Fibroblast of skin of back (primary cell): Measurements from ENCODE around the gene TMEM169. TPM values are rescaled to one million over a fixed set of nuclear protein-coding genes. Genes with fewer than 3 reads are reported as not detected.
A peak's percentile ranks its signal among the peaks of the same experiment; 100 is the strongest.

Source experiments
- DNase-seq: peaks from one replicate; pipeline ENCODE4 v3.0.0-alpha.2; 2013
- polyA plus RNA-seq, 2 experiments: library from polyadenylated mRNA; unstranded; fragments of 120-200 nt; gene quantifications; one replicate each; pipeline ENCODE4 v1.2.1, GENCODE V29; 2013; ENCODE audit not compliant: insufficient read length in 2 of 2

TMEM169 gene
- polyA plus RNA-seq (2013, experiment 1 of 2; ENCODE audit: insufficient read length): 0.65 TPM
- 1.2 TPM for polyA plus RNA-seq (2013, experiment 2 of 2; ENCODE audit: insufficient read length)

- DNase-seq: peak; percentile 67
Measured at GRCh38 chr2:216081487-216082116, at the start of gene TMEM169, which contains the start of gene PECR. TMEM169 (plus strand) TSS chr2:216081919; CDS start chr2:216095964, 14,045 bp downstream. PECR (minus strand) TSS chr2:216081809; CDS start chr2:216081741, 68 bp downstream.

GRCh38 chr2:216031960-216032689 is 49.6 kb upstream of the TMEM169 start:
- peak; percentile 90 for DNase-seq

GRCh38 chr2:216033403-216033802 is 48.3 kb upstream of the TMEM169 start:
- no peak for DNase-seq

GRCh38 chr2:216034065-216034464 is 47.7 kb upstream of the TMEM169 start:
- DNase-seq: peak; percentile 67

- DNase-seq: no peak
Measured at GRCh38 chr2:216039918-216040317, 41.8 kb upstream of the TMEM169 start.

- no peak for DNase-seq
Measured at GRCh38 chr2:216041438-216041837, 40.3 kb upstream of the TMEM169 start.

GRCh38 chr2:216043949-216044348 is 37.8 kb upstream of the TMEM169 start:
- no peak for DNase-seq

- DNase-seq: no peak
Measured at GRCh38 chr2:216044883-216045486, 36.7 kb upstream of the TMEM169 start.

- no peak for DNase-seq
Measured at GRCh38 chr2:216047397-216047796, 34.3 kb upstream of the TMEM169 start.

GRCh38 chr2:216049452-216049851 is 32.3 kb upstream of the TMEM169 start:
- no peak for DNase-seq

GRCh38 chr2:216051350-216051749 is 30.4 kb upstream of the TMEM169 start:
- DNase-seq: no peak

- DNase-seq: no peak
Measured at GRCh38 chr2:216052420-216052819, 29.3 kb upstream of the TMEM169 start.

GRCh38 chr2:216055680-216056079 is 26.0 kb upstream of the TMEM169 start:
- DNase-seq: no peak

GRCh38 chr2:216056739-216057138 is 25.0 kb upstream of the TMEM169 start:
- no peak for DNase-seq

GRCh38 chr2:216057688-216058193 is 24.0 kb upstream of the TMEM169 start:
- peak; percentile 43 for DNase-seq

GRCh38 chr2:216059233-216059834 is 22.4 kb upstream of the TMEM169 start:
- no peak for DNase-seq

GRCh38 chr2:216064014-216064630 is 17.6 kb upstream of the TMEM169 start:
- peak; percentile 25 for DNase-seq

- DNase-seq: no peak
Measured at GRCh38 chr2:216064665-216065064, 17.1 kb upstream of the TMEM169 start.

- DNase-seq: peak; percentile 77
Measured at GRCh38 chr2:216066230-216066629, 15.5 kb upstream of the TMEM169 start.

GRCh38 chr2:216069028-216069427 is 12.7 kb upstream of the TMEM169 start:
- DNase-seq: no peak

GRCh38 chr2:216070195-216070594 is 11.5 kb upstream of the TMEM169 start:
- no peak for DNase-seq

- no peak for DNase-seq
Measured at GRCh38 chr2:216071111-216071851, 10.4 kb upstream of the TMEM169 start.
